Muscle of leg (tissue), 11 donors: ENCODE data around the gene ZNF598. TPM values are rescaled to one million over a fixed set of nuclear protein-coding genes. Genes with fewer than 3 reads are reported as not detected.

Experiments
- DNase-seq: peaks from one replicate; pipeline ENCODE4 v3.0.0; 2013
- H3K27ac ChIP-seq: one replicate; pipeline ENCODE4 v1.5.1; 2013; ENCODE audit warnings: mild to moderate bottlenecking, low read length, control low read depth
- H3K27me3 ChIP-seq: one replicate; pipeline ENCODE4 v1.6.1; 2013; ENCODE audit warnings: low read length; ENCODE audit not compliant: control insufficient read depth, insufficient read depth
- H3K36me3 ChIP-seq: one replicate; pipeline ENCODE4 v1.6.1; 2013; ENCODE audit warnings: low read length; ENCODE audit not compliant: control insufficient read depth, insufficient read depth
- H3K4me1 ChIP-seq: one replicate; pipeline ENCODE4 v1.6.1; 2013; ENCODE audit warnings: low read length; ENCODE audit not compliant: control insufficient read depth, insufficient read depth
- H3K4me3 ChIP-seq: one replicate; pipeline ENCODE4 v1.5.1; 2013; ENCODE audit warnings: low read length, control low read depth
- H3K9me3 ChIP-seq: replicated peaks from 2 replicates; pipeline ENCODE4 v1.6.1; 2013; ENCODE audit warnings: low read depth, low read length; ENCODE audit not compliant: control insufficient read depth
- WGBS: methylation state at CpG from one replicate; pipeline ENCODE4 v1.1.5; 2013; ENCODE audit warnings: missing lambda C conversion rate; ENCODE audit not compliant: insufficient coverage; 5-methylcytosine and 5-hydroxymethylcytosine counted together
- polyA plus RNA-seq, 8 donors: library from polyadenylated mRNA; unstranded; fragments of 120-200 nt; gene quantifications; one replicate each; pipeline versions ENCODE4 v1.2.1 to v1.2.3, GENCODE V29; 2013; ENCODE audit warnings: inconsistent platforms in 1 of 8, low replicate concordance in 1 of 8; ENCODE audit not compliant: insufficient read length in 8 of 8, insufficient read depth in 1 of 8
- total RNA-seq: library from RNA; stranded (reverse); fragments of 120-200 nt; gene quantifications from one replicate; pipeline ENCODE4 v1.2.4, GENCODE V29; 2013

ZNF598 gene
- total and polyA plus RNA-seq, 9 donors: 6.6 to 28.6 (median 23.5) TPM

DNA sequence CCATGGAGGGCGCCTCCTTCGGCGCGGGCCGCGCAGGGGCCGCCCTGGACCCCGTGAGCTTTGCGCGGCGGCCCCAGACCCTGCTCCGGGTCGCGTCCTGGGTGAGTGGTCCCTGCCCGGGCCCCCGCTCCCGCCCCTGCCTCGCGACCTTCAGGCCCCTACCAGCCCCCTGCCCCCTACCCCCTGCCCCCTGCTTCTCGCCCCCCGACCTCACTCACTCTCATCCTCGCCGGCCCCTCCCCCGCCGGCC, 19.6 kb downstream of the ZNF598 start:
- Histone ChIP-seq H3K36me3 (peaks cover 23% of the 10 kb centered on the region), H3K27me3 (peaks cover 51% of the 10 kb centered on the region), H3K9me3 (no peaks in the 10 kb centered on the region), H3K27ac (no peak overlapping the region), H3K4me3 (no peak overlapping the region), H3K4me1 (peaks cover 36% of the 10 kb centered on the region)
- no peak for DNase-seq
- 2% methylated on average over 9 of the region's 25 CpGs for WGBS

DNA sequence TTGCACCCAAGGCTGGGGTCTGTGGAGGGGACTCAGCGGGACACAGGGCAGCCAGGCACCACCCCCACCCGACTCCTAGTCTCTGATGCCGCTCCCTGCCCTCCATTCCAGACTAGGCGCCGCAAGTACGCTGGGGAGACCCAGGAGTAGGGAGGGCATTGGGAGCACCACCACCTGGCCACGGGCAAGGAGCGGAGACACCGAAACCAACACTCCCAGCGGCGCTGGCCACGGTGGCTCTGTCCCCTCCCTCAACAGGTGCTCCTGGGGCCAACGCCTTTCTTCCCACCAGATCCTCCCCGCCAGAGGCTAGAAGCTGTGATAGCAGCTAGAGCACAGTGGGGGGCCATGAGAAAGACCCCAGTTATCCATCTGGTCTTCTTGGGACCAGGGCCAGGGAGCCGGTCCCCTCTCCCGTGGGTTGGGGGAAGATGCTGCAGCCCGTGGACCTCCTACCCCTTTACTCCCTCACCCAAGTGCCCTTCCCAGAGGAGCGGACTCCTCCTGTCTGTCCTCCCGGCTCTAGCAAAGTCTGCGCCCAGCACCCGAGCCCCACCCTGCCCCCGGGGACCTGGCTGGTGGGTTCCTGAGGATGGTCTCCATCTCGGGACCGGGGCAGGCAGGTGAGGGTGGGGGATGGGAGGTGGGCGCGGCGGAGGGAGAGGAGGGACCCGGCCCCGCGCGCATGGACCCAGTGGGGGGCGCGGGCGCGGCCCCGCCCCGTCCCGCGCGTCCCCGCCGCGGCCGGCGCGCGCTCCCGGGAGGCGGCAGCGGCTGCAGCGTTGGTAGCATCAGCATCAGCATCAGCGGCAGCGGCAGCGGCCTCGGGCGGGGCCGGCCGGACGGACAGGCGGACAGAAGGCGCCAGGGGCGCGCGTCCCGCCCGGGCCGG, 20.2 kb downstream of the ZNF598 start, which contains the start of gene SYNGR3:
Gene SYNGR3 (plus strand): TSS at position 762 of the 892 bp plus-strand sequence. CDS start 133 bp downstream, outside the sequence.
- Histone ChIP-seq H3K4me1 (peaks cover 42% of the 10 kb centered on the region), H3K9me3 (no peaks in the 10 kb centered on the region), H3K4me3 (no peak within 1 kb of the TSS), H3K27me3 (peaks cover 51% of the 10 kb centered on the region), H3K36me3 (peaks cover 26% of the 10 kb centered on the region), H3K27ac (no peak within 1 kb of the TSS)
- DNase-seq: no peak
- under 1% methylated on average over 48 of the region's 67 CpGs for WGBS

DNA sequence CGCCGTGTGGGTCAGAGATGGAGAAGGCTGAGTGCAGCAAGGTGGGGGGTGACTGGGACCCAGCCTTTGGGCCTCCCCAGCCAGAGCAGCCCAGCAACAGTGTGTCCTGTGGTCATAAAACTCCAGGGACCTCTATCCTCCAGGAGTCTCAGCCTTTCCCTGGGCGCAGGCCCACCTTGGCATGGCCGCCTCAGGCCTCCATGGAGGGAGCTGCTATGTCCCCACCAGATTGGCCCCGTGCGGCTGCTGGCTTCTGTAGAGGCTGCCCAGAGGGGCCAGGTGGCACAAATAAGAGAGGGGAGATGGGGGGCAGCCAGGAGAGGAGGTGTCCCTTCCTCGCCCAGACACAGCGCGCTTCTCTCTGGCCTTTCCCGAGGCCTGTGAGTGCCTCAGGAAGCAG, 22.4 kb downstream of the ZNF598 start:
- peaks cover 26% of the 10 kb centered on the region for H3K36me3 ChIP-seq
- no peak overlapping the region for H3K27ac ChIP-seq
- no peak for DNase-seq
- peaks cover 52% of the 10 kb centered on the region for H3K4me1 ChIP-seq
- H3K4me3 ChIP-seq: no peak overlapping the region
- 82% methylated on average over 8 of the region's 10 CpGs for WGBS
- H3K27me3 ChIP-seq: peaks cover 57% of the 10 kb centered on the region
- no peaks in the 10 kb centered on the region for H3K9me3 ChIP-seq

DNA sequence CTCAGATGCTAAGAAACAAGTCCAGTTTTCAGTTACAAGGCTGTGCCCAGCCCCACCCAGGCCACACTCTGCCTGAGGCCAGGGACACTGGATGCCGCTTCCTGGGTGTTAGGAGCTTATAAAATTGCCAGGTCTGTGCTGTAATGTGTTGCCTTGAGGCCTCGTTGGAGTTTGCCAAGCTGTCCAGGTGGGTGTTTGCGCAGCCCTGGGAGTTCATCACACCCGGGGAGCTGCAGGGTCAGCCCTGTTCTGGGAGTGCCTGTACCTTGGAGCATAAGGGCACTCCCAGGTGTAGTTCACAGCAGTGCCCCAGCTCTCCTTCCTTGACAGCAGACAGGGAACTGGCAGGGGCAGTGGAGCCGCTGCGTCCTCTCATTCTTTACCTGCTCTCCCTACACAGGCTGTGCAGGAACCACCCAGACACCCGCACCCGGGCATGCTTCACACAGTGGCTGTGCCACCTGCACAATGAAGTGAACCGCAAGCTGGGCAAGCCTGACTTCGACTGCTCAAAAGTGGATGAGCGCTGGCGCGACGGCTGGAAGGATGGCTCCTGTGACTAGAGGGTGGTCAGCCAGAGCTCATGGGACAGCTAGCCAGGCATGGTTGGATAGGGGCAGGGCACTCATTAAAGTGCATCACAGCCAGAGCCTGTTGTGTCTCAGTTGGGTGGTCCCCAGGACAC, 24.0 kb downstream of the ZNF598 start:
- H3K27ac ChIP-seq: no peak overlapping the region
- H3K9me3 ChIP-seq: no peaks in the 10 kb centered on the region
- WGBS: 93% methylated on average over 13 of the region's 14 CpGs
- H3K4me3 ChIP-seq: no peak overlapping the region
- H3K36me3 ChIP-seq: peaks cover 26% of the 10 kb centered on the region
- H3K27me3 ChIP-seq: peaks cover 60% of the 10 kb centered on the region
- peaks cover 55% of the 10 kb centered on the region for H3K4me1 ChIP-seq
- DNase-seq: no peak

DNA sequence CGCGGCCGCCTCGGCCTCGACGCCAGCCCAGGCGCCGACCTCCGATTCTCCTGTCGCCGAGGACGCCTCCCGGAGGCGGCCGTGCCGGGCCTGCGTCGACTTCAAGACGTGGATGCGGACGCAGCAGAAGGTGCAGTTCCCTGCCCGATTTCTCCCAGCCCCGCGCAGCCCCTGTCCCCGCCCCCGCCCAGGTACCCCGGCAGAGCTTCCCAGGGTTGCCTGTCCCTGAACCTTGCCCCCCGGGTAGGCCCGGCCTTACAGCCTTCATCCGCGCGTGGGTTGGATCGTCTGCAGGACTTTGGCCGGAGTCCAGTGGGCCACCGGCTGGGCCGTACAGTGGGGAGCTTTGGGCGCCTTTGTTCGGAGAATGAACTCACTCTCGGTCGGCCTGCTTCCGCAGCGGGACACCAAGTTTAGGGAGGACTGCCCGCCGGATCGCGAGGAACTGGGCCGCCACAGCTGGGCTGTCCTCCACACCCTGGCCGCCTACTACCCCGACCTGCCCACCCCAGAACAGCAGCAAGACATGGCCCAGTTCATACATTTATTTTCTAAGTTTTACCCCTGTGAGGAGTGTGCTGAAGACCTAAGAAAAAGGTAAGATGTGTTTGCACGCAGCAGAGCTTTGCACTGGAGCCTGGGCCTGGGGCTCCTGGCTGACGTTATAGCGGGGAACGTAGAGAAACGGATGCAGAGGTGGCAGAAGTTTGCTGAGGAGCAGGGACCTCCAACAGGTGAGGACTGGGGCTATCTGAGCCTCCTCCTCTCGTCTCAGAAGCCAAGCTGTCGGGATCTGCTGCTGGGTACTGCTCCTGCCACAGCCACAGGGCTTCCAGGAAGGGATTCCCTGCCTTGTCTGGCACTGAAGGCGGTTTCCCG, 25.0 kb downstream of the ZNF598 start:
- DNase-seq: peak; percentile 43
- Histone ChIP-seq H3K4me1 (peaks cover 60% of the 10 kb centered on the region), H3K27me3 (peaks cover 64% of the 10 kb centered on the region)

DNA sequence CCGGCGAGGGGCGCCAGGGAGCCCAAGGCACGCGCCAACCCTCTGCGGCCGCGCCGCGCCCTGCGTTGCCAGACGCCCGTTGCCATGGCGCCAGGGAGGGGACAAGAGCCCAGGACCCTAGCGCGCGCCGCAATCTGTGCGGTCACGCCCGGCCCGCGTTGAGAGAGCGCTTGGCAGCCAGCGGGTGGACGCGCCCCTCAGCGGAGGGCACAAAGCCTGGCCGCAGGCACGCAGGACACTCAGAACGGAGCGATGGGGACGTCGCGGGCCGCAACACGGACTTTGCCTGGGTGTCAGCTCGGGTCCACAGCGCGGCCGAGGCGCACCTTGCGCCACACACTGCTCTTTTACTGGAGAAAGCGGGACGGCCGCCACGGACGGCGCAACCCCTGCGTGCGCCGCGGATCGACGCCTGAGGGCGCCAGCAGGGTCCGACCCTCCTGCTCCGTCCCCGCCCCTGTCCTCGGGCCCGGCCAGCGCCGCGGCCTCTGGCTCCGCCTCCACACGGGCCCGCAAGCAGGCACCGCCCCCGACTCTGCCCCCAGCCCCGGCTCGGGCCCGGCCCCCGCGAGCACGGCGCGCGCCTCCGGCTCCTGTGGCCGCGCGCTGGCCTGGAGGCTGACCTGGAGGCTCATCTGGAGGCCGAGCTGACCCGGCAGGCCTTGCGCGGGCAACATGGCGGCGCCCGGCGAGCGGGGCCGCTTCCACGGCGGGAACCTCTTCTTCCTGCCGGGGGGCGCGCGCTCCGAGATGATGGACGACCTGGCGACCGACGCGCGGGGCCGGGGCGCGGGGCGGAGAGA, 25.9 kb downstream of the ZNF598 start, which contains the start of gene GFER:
Gene GFER (plus strand): TSS at position 650 of the 803 bp plus-strand sequence. CDS start 26 bp downstream, at position 676.
- H3K27me3 ChIP-seq: peaks cover 64% of the 10 kb centered on the region
- peaks cover 56% of the 10 kb centered on the region for H3K4me1 ChIP-seq

More for the DNA sequence above, 25.0 kb downstream of the ZNF598 start:
- Histone ChIP-seq H3K27ac (no peak overlapping the region), H3K4me3 (peak overlapping the region; percentile 64), H3K9me3 (no peaks in the 10 kb centered on the region), H3K36me3 (peaks cover 26% of the 10 kb centered on the region)
- WGBS: 7% methylated on average over 51 of the region's 58 CpGs

DNA sequence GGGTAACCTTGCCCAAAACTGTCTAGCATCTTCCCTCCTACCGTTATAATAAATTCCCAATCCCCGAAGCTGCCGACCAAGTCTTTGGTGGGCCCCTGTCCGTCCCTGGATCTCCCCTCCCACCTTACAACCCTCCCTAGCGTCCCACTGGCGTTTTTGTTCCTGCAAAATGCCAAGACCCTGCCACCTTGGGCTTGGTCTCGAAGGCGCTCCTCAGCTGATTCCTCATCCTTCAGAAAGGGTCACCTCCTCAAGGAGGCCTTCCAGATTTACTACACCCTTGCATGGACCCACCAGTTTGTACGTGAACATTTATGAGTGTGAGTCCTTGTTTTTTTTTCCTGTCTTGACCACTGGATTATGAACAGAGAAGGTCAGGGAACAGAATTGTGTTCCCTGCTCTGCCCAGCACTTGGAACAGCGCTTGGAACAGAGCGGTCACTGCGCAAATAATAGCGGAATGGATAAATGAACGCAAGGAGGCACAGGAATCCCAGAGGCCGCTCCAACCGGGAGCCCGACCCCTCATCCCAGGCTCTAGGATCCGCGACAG, 26.6 kb downstream of the ZNF598 start:
- Histone ChIP-seq H3K27me3 (peaks cover 63% of the 10 kb centered on the region), H3K36me3 (peaks cover 34% of the 10 kb centered on the region), H3K9me3 (no peaks in the 10 kb centered on the region), H3K4me1 (peaks cover 56% of the 10 kb centered on the region), H3K27ac (peak overlapping the region; percentile 24), H3K4me3 (peak overlapping the region; percentile 58)
- 16% methylated on average over 16 of the region's 19 CpGs for whole genome bisulfite sequencing
- DNase-seq: no peak

More for the DNA sequence above, 25.9 kb downstream of the ZNF598 start, which contains the start of gene GFER:
- Histone ChIP-seq H3K27ac (peak within 1 kb of the TSS; percentile 79), H3K36me3 (peaks cover 27% of the 10 kb centered on the region), H3K9me3 (no peaks in the 10 kb centered on the region), H3K4me3 (peak within 1 kb of the TSS; percentile 64)
- peak; percentile 97 for DNase-seq
- WGBS: under 1% methylated on average over 101 of the region's 109 CpGs

DNA sequence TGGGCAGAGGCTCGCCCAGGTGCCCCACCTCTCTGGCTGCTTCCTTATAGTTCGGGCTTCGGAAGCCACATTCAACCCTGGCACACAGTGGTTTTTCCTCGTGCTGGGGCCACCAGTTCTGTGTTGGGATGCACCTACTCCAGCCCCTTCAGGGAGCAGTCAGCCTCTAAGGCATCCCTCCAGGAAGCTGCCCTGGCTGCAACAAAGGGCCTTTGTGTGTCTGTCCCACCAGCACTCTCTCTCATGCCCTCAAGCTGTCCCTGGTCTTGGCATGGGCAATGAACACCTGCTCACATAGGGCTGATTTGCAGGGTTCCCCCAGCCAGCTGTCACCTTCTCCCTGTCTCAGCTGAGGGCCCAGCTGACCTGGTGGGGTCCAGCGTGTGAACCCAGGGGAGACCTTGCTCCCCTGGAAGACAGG, 27.6 kb downstream of the ZNF598 start:
- Histone ChIP-seq H3K27ac (peak overlapping the region; percentile 47), H3K27me3 (peaks cover 61% of the 10 kb centered on the region), H3K9me3 (no peaks in the 10 kb centered on the region), H3K4me3 (no peak overlapping the region), H3K4me1 (peaks cover 56% of the 10 kb centered on the region), H3K36me3 (peaks cover 41% of the 10 kb centered on the region)
- peak; percentile 77 for DNase-seq
- WGBS: 66% methylated on average over 4 of the region's 5 CpGs

DNA sequence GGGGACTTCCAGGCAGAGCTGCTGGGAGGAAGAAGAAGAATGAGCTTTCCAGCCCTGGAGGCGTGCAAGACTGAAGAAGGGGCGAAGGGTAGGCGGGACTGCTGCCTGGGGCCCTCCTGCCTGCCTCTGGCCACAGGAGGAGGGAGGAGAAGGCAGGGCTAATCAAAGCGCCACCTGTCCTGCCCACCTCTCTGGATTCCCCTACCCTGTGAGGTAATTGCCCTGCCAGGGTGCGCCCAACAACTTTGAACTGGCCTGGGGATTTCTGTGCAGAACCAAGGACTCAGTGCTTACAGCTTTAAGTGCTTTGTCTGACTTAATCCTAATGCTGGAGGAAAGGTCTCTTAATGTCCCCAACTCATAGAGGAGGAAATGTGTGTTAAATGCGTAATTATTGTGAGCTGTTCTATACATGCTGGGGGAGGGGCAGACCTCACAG, 28.2 kb downstream of the ZNF598 start, which contains the start of gene NOXO1:
Gene NOXO1 (minus strand): TSS at position 72 of the 439 bp plus-strand sequence. CDS start 290 bp downstream, outside the sequence.
- Histone ChIP-seq H3K27ac (peak within 1 kb of the TSS; percentile 47), H3K4me3 (no peak within 1 kb of the TSS), H3K36me3 (peaks cover 41% of the 10 kb centered on the region), H3K4me1 (peaks cover 56% of the 10 kb centered on the region), H3K27me3 (peaks cover 60% of the 10 kb centered on the region), H3K9me3 (no peaks in the 10 kb centered on the region)
- no peak for DNase-seq
- WGBS: 22% methylated on average over 5 of the region's 6 CpGs
